CD4-positive, alpha-beta T cell treated with Interleukin-1 beta for 1 hour (primary cell): ENCODE results near the gene NEAT1.

Source experiments
- DNase-seq, 2 donors: peaks; one replicate each; pipeline ENCODE4 v3.0.0-alpha.2; 2020 to 2022

Gene NEAT1

DNA sequence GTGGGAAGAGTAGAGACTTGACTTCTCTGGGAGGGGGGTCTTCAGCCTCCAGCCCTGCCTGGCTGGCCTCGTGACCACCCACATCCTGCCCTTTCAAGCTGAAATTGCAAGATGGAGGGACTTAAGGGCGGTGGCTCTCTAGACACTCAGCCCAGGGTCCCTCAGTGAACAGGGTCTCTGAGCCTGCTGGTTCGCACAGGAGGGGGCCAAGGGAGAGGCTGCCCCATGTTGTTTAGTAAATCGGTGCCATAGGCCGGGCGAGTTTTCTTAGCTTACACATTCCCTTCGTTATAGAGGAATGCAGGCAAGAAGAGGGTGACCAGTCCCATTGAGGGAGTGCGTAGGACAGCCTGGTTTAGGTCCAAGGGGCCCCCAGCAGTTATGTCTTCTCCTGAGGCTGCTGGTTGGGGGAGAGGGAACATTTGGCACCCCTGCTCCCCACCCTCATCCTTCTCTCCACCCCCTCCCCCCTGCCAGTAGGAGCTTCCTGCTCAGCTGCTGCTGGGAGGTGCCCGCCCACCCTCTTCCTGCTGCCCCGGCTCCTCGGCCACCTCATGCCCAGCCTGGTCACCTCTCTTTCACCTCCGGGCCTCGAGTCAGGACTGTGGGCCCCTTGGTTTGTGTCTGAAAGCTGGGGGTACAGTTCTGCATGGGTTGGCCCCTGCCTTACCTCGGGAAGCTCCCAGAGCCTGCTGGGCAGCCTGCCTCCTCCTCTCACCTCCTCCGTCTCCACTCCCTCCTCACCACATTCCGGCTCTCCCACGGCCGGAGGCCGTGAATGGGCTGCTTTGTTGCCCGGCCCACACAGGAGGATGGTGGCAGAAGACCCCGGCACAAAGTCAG, 32.3 kb upstream of the NEAT1 start:
- DNase-seq, result no peak

DNA sequence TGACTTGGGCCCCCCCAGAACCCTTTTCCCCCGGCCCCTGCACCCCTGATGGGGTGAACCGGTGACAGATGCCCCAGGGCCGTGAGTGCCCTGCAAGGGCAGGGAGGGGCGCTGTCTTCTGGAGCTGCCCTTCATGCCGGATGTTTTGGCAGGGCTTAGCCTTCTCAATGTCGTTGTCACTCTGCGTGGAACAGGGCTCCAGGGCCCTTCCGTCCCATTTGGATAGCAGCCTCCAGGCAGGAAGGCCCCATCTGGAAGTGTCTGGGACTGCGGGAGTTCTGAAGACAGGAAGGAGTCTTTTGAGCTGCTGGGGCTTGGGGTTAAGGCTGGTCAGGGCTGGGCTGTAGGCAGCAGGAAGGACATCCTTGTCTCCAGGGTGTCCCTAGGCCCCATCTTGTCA, 31.6 kb upstream of the NEAT1 start:
- DNase-seq, result no peak

DNA sequence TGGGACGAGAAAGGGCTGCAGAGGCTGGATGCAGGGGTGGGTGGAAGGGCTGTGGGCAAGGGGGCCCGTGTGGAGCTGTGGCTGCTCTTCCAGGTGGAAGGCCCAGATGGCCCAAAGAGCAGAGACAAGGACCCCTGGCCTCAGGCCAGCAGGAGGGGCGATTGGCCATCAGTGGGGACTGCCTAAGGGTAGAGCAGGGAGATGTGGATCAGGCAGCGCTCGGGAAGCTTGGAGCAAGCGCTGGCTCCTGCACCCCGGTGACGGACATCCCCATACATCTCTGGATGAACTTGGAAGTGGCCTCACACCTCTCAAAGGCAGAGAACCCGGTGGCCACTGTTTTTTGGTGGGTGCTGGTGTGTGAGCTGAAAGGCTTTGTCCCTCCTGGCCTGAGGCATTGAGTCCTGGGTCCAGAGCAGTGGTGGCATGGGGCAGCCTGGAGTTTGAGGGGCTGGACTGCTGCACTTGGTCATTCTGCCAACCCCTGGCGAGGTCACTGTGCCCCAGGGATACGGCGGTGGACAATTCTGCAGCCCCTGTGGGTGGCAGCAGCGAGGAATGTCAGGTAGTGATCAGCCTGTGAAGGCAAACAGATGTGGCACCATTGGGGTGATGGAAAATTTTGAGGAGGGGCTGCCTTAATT, 30.3 kb upstream of the NEAT1 start:
- DNase-seq, result no peak

DNA sequence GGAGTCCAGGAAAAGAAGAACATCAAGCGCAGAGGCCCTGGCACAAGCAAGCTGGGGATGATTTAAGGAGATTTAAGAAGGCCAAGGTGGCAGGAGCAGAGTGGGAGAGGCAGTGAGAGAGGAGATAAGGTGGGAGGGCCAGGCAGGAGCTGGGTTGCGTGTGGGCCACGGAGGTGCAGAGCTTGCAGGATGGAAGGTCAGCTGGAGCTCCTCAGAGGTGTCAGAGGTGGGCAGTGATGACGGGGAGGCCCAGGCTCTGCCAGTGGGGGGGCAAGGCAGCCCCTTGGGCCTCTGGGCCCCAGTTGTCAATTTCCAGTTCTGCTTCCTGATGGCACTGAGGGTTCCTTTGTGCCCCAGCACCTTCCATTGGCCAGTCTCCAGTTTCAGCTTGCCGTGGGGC, 29.7 kb upstream of the NEAT1 start:
- no peak for DNase-seq

DNA sequence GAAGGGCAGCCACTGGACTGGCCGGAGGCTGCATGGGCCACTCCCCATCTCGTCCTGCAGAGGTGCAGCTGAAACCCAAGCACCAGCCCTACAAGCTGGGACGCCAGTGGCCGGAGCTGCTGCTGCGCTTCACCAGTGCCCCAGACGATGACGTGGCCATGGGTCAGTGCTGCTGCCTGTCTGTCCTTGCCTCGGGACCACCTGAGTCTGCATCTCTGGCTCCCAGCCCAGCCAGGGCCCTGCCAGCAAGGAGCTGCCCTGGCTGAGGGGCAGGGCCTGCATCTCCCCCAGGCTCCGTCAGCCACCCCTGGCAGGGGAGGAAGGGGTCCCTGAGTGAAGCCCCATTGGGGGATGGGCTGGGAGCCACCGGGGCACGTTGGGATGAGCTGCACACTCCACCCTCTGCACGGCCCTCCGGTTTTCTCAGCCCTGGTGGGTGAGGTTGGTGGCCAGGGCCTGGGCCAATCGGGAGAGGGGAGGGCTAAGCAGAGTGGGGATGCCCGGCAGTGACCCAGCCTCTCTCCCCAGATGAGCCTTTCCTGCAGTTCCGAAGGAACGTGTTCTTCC, 29.0 kb upstream of the NEAT1 start:
- no peak for DNase-seq

DNA sequence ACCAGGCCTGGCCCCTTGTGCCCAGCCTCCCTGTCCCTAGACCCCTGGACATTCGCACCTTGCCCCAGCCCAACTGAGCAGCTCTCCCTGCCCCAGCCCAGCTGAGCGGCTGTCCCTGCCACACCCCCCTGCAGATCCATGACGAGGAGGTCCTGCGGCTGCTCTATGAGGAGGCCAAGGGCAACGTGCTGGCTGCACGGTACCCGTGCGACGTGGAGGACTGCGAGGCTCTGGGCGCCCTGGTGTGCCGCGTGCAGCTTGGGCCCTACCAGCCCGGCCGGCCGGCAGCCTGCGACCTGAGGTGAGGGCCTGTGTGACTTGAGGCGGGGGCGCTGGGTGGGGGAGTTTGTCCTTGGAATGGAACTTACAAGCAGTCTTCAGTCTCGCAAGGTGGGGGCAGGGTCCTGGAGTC, 28.5 kb upstream of the NEAT1 start:
- no peak for DNase-seq

DNA sequence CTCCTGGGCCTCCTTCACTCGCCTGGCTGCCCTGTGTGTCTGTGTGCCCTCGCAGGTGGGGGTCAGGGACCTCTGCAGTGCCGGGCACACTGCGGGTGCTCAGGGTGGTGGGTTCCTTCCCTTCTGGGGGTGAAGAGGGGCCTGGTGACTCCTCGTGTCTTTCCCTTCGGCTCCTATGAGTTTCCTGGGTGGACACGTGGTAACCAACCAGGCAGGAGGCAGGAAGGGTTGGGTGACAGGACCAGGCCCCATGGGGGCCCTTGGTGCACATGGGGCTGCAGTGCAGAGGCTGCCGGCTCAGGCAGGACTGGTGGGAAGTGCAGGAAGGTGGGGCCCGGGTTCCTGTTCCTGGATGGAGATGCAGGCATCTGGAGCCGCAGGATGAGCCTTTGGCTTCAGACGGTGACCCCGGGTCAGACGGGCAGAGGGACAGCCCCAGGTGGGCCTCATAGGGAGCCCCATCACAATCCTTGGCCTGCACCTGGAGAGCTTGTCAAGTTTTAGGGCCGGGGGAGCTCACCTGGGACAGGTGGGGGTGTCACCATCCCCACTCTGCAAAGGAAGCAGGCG, 26.6 kb upstream of the NEAT1 start:
- no peak for DNase-seq

DNA sequence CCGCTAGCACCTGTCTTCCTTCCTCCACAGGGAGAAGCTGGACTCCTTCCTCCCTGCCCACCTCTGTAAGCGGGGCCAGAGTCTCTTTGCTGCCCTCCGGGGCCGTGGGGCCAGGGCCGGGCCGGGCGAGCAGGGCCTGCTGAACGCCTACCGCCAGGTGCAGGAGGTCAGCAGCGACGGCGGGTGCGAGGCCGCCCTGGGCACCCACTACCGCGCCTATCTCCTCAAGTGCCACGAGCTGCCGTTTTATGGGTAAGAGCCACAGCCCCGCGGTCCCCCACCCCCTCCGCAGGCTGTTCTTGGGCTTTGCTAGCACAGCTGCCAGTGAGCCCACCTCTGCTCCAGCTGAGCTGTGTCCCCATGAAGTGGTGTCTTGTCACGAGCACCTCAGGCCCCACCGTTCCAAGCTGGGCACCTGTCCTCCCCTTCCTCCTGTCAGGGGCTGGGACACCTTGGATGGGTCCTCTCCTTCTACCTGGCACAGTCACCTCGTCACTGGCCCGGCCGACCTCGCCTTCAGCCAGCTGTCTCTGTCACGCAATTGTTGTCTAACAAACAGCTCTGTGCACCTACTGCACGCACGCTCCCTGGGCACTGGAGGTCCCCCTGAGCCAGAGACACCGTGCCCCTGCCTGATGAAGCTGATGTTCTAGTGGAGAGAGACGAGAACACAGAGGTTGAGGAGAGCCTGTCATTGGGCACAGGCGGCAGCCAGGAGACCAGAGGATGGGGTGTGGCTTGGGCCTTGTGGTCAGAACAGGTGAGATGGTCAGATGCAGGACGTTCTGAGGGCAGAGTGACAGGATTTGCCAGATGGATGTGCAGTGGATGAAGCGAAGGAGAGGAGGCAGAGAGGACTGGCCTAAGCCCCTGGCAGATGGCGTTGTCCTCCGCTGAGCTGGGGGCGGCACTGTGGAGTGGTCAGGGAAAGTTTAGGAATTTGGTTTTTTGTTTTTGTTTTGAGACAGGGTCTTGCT, 25.5 kb upstream of the NEAT1 start:
- no peak for DNase-seq

DNA sequence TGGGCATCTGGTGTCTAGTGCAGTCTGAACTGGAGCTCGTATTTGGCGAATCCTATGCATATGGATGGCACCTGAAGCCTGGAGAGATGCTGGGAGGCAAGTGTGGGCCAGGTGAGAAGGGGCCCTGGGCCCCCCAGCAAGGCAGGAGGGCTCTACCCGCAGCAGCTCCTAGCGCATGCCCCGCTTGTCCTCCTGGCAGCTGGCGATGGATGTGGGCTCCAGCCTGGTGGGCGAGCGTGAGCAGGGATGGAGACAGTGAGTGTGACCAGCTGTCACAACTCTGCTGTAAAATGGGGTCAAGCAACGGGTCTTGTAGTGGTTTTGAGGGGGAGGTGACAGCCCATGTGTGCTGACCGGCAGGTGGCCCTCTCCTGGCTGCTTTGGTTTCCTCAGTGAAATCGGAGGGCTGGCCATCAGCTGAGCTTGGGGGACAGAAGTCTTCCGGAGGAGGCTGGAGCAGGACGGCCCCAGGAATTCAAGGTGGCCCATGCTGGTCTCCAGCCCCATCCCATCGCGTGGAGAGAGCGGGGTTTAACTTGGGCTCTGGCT, 24.2 kb upstream of the NEAT1 start:
- DNase-seq, result no peak

DNA sequence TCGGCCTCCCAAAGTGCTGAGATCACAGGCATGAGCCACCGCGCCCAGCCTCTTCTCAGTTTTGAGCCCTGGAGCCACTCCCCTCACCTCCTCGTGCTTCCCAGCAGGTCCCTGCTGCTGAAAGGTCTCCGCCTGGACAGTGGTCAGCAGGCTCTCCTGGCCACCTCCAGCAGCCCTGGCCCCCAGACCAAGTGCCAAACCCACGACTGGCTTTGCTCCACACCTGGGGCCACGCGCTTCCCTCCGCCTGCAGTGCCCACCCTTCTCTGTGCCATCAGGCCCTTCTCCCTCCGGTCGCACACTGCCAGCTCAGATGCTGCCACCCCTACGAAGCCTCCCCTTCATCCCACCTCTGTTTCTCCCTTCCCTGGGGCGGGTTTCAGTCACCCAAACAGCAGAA, 23.3 kb upstream of the NEAT1 start:
- DNase-seq, result no peak

DNA sequence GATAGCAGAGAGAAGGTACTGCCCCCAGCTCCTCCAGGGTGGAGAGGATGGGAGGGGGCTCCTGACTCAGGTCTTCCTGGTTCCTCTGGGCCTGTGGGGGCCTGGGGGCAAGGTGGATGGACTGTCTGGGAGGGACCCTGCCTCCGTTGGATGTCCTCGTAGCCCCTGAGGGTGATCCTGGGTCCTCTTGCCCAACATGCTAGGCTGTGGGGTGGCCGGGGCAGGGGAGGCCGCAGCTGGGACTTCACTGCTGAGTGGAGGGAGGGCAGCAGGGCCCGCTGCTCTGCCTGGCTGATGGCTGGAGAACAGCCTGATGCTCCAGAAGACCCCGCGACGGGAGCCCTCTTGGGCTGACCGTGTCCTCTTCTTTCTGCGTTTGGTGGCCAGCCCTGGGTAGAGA, 22.8 kb upstream of the NEAT1 start:
- no peak for DNase-seq

DNA sequence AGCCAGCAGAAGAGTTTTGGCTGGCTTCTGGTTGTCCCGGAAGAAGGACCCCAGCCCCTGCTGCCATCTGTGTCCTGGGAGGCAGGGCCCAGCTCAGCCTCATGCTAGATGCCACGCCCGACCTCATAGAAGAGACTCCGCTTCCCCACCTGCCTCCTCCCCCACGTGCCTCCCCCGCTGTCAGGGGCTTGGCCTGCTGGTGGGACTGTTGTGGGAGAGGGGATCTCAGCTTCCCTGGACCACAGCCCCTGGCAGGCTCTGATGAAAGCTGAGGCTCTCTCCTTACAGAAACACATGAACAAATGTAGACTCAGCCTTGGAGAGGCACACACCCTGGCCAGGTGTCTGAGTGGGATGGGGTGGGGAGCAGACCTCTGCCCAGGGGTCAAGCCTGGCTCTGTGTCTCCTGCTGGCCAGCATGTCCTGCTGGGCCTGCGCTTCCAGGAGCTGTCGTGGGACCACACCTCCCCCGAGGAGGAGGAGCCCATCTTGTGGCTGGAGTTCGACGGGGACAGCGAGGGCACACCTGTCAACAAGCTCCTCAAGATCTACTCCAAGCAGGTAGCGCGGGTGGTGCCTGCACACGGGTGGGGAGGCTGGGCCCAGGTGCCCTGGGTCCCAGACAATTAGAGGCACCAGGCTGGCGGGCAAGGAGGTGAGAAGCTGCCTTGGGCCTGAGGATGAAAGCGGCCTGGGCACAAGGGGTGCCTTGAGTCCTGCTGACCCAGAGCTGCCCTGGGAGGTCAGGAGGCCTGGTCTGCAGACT, 22.1 kb upstream of the NEAT1 start:
- DNase-seq, result no peak

DNA sequence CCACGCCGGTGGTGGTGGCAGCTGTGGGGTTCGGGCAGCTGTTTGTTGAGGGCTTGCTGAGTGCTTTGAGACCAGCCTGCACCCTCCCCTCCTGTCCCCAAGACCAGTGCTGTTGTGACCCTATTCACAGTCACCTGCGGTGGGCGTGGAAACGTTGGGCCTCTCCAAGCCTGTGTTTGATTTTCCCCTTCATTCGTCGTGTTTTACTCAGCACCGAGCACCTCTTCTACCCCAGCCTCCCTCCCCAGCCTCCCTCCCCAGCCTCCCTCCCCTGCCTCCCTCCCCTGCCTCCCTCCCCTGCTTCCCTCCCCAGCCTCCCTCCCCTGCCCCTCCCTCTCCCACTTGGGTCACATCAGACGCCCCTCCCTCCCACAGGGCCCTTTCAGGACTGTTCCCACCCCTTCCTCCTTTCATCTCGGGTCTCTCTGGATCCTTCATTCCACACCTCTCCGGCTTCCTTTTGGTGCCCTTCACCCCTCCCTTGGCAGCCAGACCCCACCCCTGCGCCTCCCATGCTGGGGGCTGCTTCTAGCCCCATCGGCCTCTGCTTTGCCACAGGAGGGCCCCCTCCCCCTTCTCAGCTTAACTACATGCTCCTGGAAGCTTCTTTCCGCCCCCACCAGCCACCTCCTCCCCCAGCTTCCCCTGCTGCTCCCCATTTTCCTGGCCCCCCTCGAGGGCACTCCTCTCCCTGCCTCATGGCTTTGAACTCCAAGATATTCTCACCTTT, 21.4 kb upstream of the NEAT1 start:
- DNase-seq, result no peak

DNA sequence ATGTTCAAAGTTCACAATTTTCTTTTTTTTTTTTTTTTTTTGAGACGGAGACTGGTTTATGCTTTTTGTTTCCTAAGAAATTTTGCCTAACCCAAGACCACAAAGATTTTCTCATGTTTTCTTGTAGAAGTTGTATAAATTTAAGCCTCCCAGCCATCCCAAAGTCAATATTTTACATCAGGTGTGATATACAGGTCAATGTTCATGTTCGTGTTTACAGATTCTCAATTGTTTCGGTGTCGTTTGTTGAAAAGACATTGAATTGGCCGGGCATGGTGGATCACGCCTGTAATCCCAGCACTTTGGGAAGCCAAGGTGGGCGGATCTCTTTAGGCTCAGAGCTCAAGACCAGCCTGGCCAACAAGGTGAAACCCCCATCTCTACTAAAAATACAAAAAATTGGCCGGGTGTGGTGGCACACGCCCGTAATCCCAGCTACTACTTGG, 20.8 kb upstream of the NEAT1 start:
- DNase-seq, result no peak

DNA sequence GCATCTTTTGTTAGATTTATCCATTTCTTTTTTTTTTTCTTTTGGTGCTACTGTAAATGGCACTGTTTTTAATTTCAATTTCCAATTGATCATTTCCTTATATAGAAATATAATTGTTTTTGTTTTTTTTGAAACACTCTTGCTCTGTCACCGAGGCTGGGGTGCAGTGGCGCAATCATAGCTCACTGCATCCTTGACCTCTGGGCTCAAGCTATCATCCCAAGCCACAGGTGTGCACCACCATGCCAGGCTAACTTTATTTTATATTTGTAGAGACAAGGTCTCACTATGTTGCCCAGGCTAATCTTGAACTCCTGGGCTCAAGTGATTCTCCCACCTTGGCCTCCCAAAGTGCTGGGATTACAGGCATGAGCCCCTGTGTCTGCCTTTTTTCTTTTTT, 19.8 kb upstream of the NEAT1 start:
- no peak for DNase-seq

DNA sequence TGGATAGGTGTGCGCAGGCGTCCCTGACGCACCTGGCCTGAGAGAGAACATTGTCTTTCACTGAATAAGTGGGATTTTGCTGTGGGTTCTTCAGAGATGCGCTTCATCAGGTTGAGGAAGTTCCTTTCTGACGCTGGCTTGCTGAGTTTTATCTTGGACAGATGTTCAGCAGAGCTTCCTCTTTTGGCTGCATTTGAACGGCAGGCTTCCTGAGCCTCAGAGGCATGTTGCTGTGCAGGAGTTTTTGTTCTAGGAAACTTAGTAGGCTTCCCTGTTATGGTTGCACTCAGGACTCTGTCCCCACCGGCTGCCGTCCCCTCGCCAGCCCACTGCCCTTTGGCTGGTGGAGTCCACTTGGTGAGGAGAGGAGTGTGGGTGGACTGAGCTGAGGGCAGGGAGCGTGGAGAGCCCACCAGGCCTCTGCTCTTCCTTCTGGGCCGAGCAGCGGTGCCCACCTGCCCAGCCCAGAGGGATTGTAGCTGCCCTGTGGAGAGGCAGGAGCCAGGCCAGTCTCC, 18.9 kb upstream of the NEAT1 start:
- DNase-seq, result peak; percentile 13 to 59

DNA sequence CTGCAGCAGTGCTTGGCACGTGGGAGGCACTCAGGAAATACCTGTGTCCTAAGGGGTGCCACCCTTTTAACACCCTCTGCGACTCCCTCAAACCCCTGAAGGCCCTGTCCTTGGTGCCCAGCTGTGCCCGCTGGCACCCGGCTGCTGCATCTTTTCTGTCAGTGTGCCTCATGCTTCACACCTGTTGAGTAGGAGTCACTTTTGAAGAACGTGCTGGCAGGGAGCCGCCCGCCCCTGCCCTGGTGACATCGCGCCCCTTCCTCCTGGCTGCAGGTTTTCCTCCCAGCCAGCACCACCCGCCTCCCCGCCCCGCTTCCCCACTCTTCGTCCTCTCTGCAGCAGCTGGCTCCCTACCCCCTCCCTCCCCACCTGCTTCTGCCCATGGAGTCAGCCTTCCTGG, 18.4 kb upstream of the NEAT1 start:
- DNase-seq, result no peak

DNA sequence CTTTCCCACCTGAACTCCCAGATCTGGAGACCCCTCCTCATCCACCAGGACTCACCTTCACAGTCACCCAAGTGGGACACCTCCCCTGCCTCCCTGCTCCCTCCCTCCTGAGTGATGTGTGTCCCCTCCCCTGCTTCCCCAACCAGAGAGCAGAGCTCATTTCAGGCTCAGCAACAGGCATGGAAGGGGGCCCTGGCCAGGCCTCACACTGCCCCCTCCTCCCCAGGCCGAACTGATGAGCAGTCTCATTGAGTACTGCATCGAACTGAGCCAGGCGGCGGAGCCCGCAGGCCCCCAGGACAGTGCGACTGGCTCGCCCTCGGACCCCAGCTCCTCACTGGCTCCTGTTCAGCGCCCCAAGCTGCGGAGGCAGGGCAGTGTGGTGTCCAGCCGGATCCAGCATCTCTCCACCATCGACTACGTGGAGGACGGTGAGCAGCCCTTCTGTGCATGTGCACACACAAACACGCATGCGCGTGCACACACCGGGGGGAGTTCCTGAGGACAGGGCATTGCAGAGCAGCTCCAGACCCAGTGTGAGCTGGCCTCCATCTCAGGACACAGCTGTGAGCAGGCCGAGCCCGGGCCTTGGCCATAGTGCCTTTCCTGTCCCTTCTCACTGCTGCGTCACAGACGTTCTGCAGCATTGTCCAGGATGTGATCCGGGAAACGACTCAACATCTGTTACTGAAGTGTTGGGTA, 17.8 kb upstream of the NEAT1 start:
- no peak for DNase-seq

DNA sequence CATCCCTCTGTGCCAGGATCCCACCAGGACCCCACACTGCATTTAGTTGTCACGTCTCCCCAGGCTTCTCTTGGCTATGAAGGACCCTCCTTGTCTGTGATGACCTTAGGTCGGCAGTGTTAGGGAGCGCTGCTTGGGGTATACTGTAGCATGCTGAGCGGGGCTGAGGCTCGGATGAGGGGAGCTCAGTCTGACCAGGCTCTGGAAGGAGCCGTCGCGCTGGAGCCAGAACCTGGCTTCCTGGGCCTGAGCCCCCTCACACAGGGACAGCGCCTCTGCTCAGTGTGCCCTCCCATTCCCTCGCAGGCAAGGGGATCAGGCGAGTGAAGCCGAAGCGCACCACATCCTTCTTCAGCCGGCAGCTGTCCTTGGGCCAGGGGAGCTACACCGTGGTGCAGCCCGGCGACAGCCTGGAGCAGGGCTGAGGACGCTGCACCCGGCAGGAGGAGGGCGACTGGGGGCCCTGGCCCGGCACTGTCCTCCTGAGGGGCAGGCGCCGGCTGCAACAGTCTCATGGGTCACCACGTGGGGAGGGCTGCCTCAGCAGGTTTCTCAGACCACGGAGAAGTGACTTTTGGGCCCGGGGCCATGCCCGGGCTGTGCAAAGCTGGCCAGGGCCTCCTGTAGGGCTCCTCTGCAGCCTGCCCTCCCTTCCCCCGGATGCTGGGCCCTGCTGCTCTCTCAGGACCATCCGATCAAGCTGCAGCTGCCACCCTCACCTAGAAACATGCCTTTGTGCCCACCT, 11.5 kb upstream of the NEAT1 start:
- DNase-seq, result no peak
